Right lobe of liver (tissue), 4 donors: Measurements from ENCODE around the gene UBE2J1.

Experiments used
- CTCF ChIP-seq, 4 donors: fragments of 200-600 bp in 3 of 4; fragments of 450-650 bp in 1 of 4; IDR thresholded peaks; one replicate each; pipeline versions ENCODE4 v1.5.1 to v1.8.0; 2016 to 2022; ENCODE audit warnings: antibody characterized with exemption in 4 of 4, mild to moderate bottlenecking in 2 of 4
- POLR2A ChIP-seq: fragments of 450-650 bp; IDR thresholded peaks from one replicate; pipeline ENCODE4 v1.6.1; 2017; ENCODE audit warnings: antibody characterized with exemption, mild to moderate bottlenecking
- donor health status: DM: no; HTN: no; CAD: no.
- donor health status: DM: no; HTN: no; CAD: no.
- donor health status: DM: no; HTN: yes; CAD: no.

GRCh38 chr6:89400050-89400449, 47.5 kb upstream of the UBE2J1 start:
- TF ChIP-seq CTCF (IDR thresholded peaks at IDR 0.05) (no peak), POLR2A (no peak)
